HG02610 (cell line): ENCODE data around the gene TBC1D22A.
"Not testable (repeated sequence)": the region's sequence is repeated elsewhere in the genome, so short reads cannot be mapped to it uniquely, and the experiment has no call there.

Experiments used
- ATAC-seq: cut with Tn5 transposase; IDR thresholded peaks from one replicate; pipeline ENCODE4 v1.9.1; 2021; ENCODE audit warnings: mild to moderate bottlenecking, moderate library complexity; ENCODE audit not compliant: unreplicated experiment

The TBC1D22A gene

GRCh38 chr22:47039356-47039755 is 276.9 kb downstream of the TBC1D22A start:
- no peak for ATAC-seq

DNA sequence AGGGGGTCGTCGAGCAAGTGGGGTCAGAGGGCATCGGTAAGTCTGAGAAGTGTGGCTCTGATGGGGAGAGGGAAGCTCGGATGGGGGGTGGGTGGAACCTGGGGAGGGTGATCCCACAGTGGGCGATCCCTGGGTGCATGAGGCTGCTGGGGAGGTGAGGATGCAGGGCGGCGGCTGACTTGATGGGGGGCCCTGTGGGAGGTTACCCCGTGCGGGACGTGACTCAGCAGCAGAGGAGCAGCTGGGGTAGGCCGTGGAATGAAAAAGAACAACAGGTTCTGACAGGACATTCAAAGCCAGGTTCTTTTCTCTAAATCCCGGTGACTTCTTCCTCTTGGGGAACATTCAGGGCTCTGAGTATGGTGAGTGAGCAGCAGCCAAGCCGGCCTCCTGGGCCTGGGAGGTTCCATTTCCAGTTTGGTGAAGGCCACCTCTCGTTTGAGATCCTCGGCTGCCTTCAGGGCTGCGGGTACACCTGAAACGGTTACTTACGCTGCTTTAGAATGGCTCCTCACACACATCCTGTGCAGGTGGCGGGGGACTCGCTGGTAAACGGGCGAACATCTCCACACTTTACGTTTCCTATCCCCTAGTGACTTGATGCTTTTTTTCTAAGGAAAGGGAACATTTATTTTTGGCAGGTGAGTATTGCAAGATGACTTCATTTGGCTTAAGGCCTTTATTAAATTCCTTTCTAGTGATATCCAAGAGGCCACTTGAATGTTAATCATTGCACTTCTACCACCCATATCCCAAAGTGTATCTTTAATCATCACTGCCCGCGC is 278.2 kb downstream of the TBC1D22A start:
- no peak for ATAC-seq

DNA sequence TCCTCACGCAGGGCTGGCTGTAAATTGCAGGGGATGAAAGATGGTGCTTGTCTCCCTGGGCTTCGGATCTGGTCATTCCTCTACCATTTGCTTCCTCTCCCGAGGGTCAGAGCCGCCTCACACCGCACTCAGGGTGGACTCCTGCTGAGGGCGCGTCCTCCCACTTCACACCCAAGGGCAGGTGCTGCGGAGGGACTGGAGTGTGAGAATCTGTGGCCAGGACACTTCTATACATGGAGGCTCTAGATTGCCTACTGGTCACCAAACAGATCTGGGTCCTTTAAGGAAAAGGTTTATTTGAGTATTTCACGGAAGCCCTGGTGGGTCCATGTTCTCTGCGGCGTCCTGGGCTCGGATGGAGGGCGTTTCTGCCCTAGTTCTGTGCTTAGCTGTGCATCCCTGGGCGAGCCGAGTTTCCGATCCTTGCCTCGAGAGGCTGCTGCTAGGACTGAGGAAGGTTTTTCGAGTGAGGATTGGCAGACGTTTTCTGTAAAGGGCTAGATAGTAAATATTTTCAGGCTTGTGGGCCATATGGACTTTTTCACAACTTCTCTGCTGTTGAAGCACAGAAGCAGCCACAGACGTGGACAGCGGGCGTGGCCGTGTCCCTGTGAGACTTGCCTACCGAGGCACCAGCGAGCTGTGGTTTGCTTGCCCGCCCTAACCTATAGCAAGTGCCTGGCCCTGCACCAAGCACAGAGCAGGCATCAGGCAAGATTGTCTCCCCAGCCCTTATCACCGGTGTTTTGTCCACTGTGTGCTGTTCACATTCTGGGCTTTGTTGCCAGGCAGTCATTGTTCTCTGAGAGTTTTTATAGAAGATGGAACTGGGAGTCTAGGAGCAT is 279.0 kb downstream of the TBC1D22A start:
- no peak for ATAC-seq

DNA sequence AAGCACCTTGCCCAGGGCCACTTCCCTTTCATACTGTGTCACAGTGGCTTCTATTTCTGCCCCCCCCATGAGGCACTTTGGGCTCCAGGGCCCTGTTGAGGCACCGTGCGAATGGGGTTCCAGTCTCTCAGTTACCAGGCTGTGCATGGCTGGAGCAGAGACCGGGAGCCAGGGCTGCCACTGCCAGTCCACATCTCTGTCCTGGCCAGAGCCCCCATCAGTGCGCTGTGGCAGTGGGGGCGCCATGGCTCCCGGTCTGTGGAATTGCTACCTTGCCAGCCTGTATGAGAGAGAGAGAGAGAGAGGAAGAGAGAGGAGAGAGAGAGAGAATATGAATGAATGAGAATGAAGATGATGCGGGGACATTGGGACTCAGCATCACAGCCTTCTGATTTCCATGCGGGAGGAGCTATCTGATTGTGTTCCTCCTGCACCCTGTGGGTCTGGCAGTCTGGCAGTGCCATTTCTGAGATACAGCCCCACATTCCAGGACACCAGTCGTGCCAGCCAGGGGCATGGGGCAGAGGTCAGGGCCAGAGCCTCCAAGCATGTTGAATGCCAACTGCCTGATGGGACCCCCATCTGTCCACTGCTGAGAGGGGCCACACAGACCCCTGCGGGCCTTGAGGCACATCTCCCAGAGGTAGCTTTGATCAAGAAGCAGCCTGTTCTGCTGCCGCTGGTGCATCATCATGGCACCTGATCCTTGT is 279.8 kb downstream of the TBC1D22A start:
- no peak for ATAC-seq

GRCh38 chr22:47042861-47043496 is 280.5 kb downstream of the TBC1D22A start:
- ATAC-seq: no peak

DNA sequence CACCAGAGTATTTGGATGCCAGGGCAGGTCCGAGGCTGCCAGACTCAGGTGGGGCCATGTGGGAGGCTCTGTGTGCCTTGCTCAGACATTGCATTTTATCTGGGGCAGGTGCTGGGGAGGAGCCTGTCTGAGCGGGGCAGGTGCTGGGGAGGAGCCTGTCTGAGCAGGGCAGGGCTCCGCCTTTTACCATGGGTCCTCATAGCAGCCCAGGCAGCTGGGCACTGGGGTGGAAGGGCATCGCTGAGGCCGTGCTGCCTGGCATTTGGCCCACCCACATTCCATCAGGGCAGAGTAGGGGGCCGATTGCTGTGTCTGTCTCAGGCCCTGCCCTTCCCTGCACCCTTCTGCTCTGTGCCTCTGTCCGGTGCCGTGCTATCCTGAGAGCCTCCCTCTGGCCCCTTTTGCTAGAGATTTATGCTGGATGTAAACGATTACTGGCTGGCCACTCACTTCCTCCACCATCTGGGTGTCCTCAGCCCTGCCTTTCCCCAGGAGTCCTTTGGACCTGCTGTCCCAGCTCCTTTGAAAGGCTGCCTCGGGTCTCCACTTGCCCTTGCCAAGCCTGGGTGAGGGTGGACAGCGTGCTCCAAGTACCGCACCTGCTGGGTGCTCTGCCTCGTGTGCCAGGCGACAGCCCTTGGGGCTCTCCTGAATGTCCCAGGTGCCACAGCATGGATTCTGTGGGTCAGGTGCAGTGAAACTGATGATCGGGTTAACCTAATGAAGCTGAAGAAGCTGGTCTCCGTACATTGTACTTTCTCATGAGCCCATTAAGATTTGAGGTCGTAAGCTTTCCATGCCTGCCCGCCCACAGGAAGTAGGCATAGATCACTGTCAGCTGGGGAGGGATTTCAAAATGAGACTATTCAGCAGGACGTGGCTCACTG is 281.6 kb downstream of the TBC1D22A start:
- ATAC-seq: no peak

DNA sequence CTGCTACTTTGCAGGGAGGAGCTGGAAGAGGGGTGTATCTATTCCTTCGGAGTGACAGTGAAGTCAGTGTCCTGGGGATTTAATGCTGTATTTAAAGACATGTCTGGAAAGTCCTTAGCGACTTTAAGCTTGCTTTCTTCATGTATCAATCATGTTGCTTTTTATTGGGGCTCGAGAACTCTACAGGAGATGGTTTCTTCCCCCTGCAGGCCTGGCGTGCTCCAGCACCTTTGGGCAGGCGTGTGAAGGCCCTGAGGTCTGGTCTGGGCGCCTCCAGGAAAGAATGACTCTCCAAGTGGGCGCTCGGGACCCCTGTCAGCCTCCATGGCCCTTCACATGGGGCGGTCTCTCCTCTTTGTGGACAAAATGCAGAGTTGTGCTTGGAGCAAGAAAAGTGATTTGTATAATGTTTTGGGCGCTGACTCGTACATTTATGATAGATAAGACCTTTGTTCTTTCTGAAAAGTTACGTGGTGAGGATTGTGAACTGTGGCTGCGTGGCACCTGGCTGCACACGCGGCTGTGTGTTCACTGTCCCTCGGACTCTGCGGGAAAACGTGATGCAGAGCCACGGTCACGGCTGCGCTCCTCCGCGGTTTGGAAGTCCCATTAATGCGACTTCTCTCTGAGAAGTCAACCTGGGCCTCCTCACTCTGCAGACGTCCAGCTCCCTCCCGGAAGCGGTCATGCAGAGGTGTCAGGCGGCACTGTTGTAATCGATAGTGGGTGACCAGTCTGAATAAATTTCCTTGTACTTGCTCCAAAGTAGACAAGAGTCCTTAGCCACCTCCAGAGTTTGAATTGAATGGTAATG is 282.5 kb downstream of the TBC1D22A start:
- no peak for ATAC-seq

GRCh38 chr22:47045691-47046410 is 283.4 kb downstream of the TBC1D22A start:
- no peak for ATAC-seq

DNA sequence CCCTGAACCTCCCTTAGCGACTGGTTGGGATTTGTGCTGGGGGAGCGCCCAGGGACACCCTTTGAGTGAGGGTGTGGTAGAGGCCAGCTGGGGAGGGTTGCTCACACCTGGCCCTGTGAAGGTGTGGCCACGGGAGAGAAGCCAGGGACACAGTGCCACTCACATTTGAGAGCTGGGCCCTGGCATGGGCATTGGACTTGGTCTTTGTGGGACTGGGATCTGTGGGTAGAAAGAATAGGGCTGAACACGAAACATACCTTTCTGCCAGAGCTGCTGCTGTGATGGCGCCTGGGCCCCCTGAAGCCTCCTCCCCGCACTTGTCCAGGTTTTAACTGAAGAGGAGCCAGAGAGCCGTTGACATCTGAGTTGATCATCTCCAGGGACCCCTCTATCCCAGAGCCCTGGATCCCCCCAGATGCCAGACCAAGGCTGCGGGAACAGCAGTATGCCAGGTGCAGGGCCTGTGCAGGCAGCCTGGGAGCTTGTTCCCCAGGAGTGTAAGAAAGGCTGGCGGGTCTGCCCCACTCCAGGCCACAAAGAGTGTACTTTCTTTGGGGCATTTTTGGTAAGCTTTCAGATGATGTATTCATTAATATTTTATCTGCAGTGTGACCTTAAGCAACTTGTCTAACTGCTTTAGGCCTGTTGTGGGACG is 284.1 kb downstream of the TBC1D22A start:
- ATAC-seq: no peak

- ATAC-seq: no peak
These were observed 285.1 kb downstream of the TBC1D22A start for GRCh38 chr22:47047321-47048122.

DNA sequence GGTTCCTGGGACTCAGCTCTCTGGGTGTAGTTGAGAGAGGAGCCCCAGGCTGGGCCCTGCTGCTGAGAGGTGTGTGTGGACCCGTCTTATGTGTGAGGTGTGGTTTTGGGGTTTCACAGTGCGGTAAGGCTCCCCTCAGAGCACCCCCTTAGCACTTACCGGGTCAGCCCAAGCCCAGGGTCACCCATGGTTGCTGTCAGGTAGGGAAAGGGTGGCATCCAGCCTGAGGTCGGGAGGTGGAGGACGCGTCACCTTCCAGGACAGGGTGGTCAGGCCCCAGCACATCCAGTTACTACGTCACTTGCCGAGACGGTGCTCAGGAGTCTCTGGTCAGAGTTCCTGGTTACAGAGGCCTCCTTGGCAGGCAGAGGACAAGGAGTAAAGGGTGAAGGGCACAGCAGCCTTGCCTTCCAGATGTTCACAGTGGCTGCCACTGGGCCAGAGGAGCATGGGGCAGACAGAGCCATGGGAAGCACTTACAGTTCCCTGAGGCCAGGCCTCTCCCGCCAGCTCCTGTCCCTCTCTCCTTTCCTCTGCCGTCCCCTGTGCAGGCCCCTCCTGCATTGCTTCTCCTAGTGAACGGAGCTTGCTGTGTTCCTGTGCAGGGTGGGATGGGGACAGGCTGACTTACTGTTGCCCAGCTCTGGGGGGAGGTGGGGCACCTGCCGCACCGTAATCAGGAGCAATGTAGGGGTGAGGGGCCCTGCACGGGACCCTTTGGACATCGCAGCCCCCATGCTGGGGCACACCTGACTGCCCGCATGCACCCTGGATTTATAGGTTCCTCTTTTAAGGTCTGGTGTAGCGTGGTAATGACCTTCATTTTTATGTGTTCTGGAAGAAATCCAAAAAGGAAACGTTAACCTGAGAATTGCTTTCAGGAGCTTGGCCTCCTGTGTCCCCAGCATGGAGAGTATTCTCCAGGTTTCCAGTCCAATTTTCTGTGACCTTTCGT is 285.9 kb downstream of the TBC1D22A start:
- ATAC-seq: no peak

GRCh38 chr22:47049078-47049624 is 286.7 kb downstream of the TBC1D22A start:
- ATAC-seq: no peak

DNA sequence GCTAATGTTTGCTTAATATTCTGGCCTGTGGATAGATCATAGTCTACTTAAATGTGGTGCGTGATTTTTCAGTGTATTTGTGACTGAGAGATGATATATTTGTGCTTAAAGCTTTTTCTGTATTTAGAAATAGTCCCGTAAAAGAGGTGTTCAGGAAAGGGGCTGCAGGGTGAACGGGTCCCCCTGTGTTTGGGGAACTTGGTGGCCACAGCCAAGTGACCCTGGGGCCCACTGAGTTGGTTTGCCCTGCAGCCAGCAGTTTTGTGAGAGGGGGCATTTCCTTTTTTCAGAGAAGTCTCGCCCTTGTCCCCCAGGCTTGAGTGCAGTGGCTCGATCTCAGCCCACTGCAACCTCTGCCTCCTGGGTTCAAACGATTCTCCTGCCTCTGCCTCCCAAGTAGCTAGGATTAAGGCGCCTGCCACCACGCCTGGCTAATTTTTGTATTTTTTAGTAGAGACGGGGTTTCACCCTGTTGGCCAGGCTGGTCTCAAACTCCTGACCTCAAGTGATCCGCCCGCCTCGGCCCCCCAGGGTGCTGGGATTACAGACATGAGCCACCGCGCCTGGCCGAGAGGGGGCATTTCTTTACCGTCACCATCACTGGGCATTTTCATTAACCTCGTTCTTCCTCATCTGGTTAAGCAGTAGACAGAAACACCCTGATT is 287.4 kb downstream of the TBC1D22A start:
- not testable (repeated sequence) for ATAC-seq

GRCh38 chr22:47050401-47051051 is 288.1 kb downstream of the TBC1D22A start:
- no peak for ATAC-seq
